IMR-90 (cell line): ENCODE measurements around the gene RASGRP3. TPM values are rescaled to one million over a fixed set of nuclear protein-coding genes. Genes with fewer than 3 reads are reported as not detected.

Source experiments
- ATAC-seq: fragments of 200-7000 bp; cut with Tn5 transposase; 2 replicates; pipeline ENCODE4 v1.9.1; 2020; ENCODE audit warnings: low read depth, mild to moderate bottlenecking, moderate library complexity
- BruUV-seq: library from RNA; stranded (reverse); fragments of 400-500 nt; replicated peaks from 2 replicates; lab custom pipeline; 2021; lab: Mats Ljungman, UMichigan
- CTCF ChIA-PET: fragments of 300-600 bp; formaldehyde crosslinking; extraction: SDS; loops from one replicate; lab custom pipeline; 2021; ENCODE audit warnings: antibody characterized with exemption; lab: Yijun Ruan, JAX
- POLR2A ChIA-PET: fragments of 300-600 bp; sonication (Branson Sonifier 250); formaldehyde crosslinking; loops from one replicate; lab custom pipeline; 2022; ENCODE audit warnings: antibody characterized with exemption; ENCODE audit not compliant: unreplicated experiment; lab: Charles Lee
- DNase-seq: peaks from one replicate; pipeline ENCODE4 v3.0.0; 2013
- H2AFZ ChIP-seq: replicated peaks from 2 replicates; pipeline ENCODE3; 2013; ENCODE audit warnings: low read length, mild to moderate bottlenecking; ENCODE audit not compliant: poor library complexity
- H2AK5ac ChIP-seq: 2 replicates; pipeline ENCODE4 v1.6.1; 2013; ENCODE audit warnings: low read depth, low read length, inconsistent platforms
- H2AK9ac ChIP-seq: replicated peaks from 2 replicates; pipeline ENCODE3; 2013; ENCODE audit warnings: mild to moderate bottlenecking, low read depth, low read length, moderate library complexity; ENCODE audit not compliant: poor library complexity
- H2BK120ac ChIP-seq: 2 replicates; pipeline ENCODE4 v1.6.1; 2013; ENCODE audit warnings: low read depth, low read length, inconsistent platforms
- H2BK15ac ChIP-seq: 3 replicates; pipeline ENCODE4 v1.6.1; 2013; ENCODE audit warnings: low read depth, low read length, inconsistent platforms
- H2BK20ac ChIP-seq: 2 replicates; pipeline ENCODE4 v1.6.1; 2013; ENCODE audit warnings: low read depth, mild to moderate bottlenecking, inconsistent platforms, low read length, moderate library complexity
- H2BK5ac ChIP-seq: 2 replicates; pipeline ENCODE4 v1.6.1; 2013; ENCODE audit warnings: mild to moderate bottlenecking, low read depth, low read length, inconsistent platforms; ENCODE audit not compliant: poor library complexity, severe bottlenecking
- H3K14ac ChIP-seq: replicated peaks from 2 replicates; pipeline ENCODE4 v1.6.1; 2013; ENCODE audit warnings: low read depth, low read length, inconsistent platforms
- H3K18ac ChIP-seq: 2 replicates; pipeline ENCODE4 v1.6.1; 2013; ENCODE audit warnings: low read depth, low read length, control low read depth
- H3K23ac ChIP-seq: 2 replicates; pipeline ENCODE4 v1.6.1; 2013; ENCODE audit warnings: low read depth, low read length, inconsistent platforms
- H3K27ac ChIP-seq: 2 replicates; pipeline ENCODE4 v1.5.1; 2013; ENCODE audit warnings: mild to moderate bottlenecking, control low read depth, low read length; ENCODE audit not compliant: insufficient read depth
- H3K27me3 ChIP-seq: 2 replicates; pipeline ENCODE4 v1.6.1; 2013; ENCODE audit warnings: low read length; ENCODE audit not compliant: control insufficient read depth, insufficient read depth
- H3K36me3 ChIP-seq: 2 replicates; pipeline ENCODE4 v1.6.1; 2013; ENCODE audit warnings: low read length, mixed read lengths; ENCODE audit not compliant: control insufficient read depth, insufficient read depth
- H3K4ac ChIP-seq: 2 replicates; pipeline ENCODE4 v1.6.1; 2013; ENCODE audit warnings: low read depth, low read length, inconsistent platforms
- H3K4me1 ChIP-seq: 2 replicates; pipeline ENCODE4 v1.6.1; 2013; ENCODE audit warnings: low read length, mixed read lengths; ENCODE audit not compliant: control insufficient read depth, insufficient read depth
- H3K4me2 ChIP-seq: 2 replicates; pipeline ENCODE4 v1.6.1; 2013; ENCODE audit warnings: low read depth, mild to moderate bottlenecking, control low read depth, low read length, moderate library complexity
- H3K4me3 ChIP-seq: 2 replicates; pipeline ENCODE4 v1.5.1; 2013; ENCODE audit warnings: low read depth, mild to moderate bottlenecking, control low read depth, low read length, moderate library complexity; ENCODE audit not compliant: insufficient read depth
- H3K56ac ChIP-seq: 2 replicates; pipeline ENCODE4 v1.6.1; 2013; ENCODE audit warnings: low read length, inconsistent platforms; ENCODE audit not compliant: insufficient read depth; ENCODE audit errors: extremely low read depth
- H3K79me1 ChIP-seq, 2 experiments: 2 replicates each; pipeline ENCODE4 v1.6.1; 2013; ENCODE audit warnings: low read length in 2 of 2, inconsistent platforms in 1 of 2, low read depth in 1 of 2
- H3K9ac ChIP-seq: 2 replicates; pipeline ENCODE4 v1.6.1; 2013; ENCODE audit warnings: low read depth, low read length, control low read depth
- H3K9me1 ChIP-seq: 2 replicates; pipeline ENCODE4 v1.6.1; 2013; ENCODE audit warnings: low read length, inconsistent platforms; ENCODE audit not compliant: insufficient read depth
- H3K9me3 ChIP-seq: 2 replicates; pipeline ENCODE4 v1.6.1; 2013; ENCODE audit warnings: low read length; ENCODE audit not compliant: control insufficient read depth, insufficient read depth
- H4K20me1 ChIP-seq: 2 replicates; pipeline ENCODE4 v1.6.1; 2013; ENCODE audit warnings: low read length, inconsistent platforms; ENCODE audit not compliant: insufficient read depth
- H4K5ac ChIP-seq: 2 replicates; pipeline ENCODE4 v1.6.1; 2013; ENCODE audit warnings: mild to moderate bottlenecking, low read depth, low read length, control low read depth
- H4K8ac ChIP-seq, 2 experiments: 2 replicates each; pipeline ENCODE4 v1.6.1; 2013; ENCODE audit warnings: low read depth in 2 of 2, low read length in 2 of 2, control low read depth in 1 of 2, inconsistent platforms in 1 of 2
- H4K91ac ChIP-seq: 2 replicates; pipeline ENCODE4 v1.6.1; 2013; ENCODE audit warnings: low read depth, low read length, inconsistent platforms; ENCODE audit not compliant: insufficient read depth
- BHLHE40 ChIP-seq: fragments of 150-350 bp; IDR thresholded peaks from 2 replicates; pipeline ENCODE4 v1.6.1; 2016; ENCODE audit warnings: mild to moderate bottlenecking, low read depth, low read length
- CEBPB ChIP-seq: IDR thresholded peaks from 2 replicates; pipeline ENCODE4 v1.6.1; 2012; ENCODE audit warnings: low read depth, low read length, improper control_type of control experiment
- CTCF ChIP-seq: conservative IDR thresholded peaks from 2 replicates; pipeline ENCODE4 v1.5.1; 2012; ENCODE audit warnings: mild to moderate bottlenecking, low read depth, low read length, improper control_type of control experiment
- ELK1 ChIP-seq: fragments of 150-350 bp; IDR thresholded peaks from 2 replicates; pipeline ENCODE4 v1.6.1; 2016; ENCODE audit warnings: low read depth, mild to moderate bottlenecking, low read length, moderate library complexity, borderline replicate concordance
- FOS ChIP-seq: fragments of 150-350 bp; IDR thresholded peaks from 2 replicates; pipeline ENCODE4 v1.6.1; 2016; ENCODE audit warnings: low read depth, low read length
- MXI1 ChIP-seq: IDR thresholded peaks from 2 replicates; pipeline ENCODE4 v1.6.1; 2012; ENCODE audit warnings: low read depth, mild to moderate bottlenecking, low read length, moderate library complexity, borderline replicate concordance
- RAD21 ChIP-seq: IDR thresholded peaks from 2 replicates; pipeline ENCODE4 v1.6.1; 2012; ENCODE audit warnings: low read length, improper control_type of control experiment
- RFX5 ChIP-seq: IDR thresholded peaks from 2 replicates; pipeline ENCODE4 v1.8.0; 2012; ENCODE audit warnings: low read depth, mild to moderate bottlenecking, low read length, moderate library complexity
- SMC3 ChIP-seq: fragments of 150-350 bp; IDR thresholded peaks from 2 replicates; pipeline ENCODE4 v1.6.1; 2016; ENCODE audit warnings: low read depth, mild to moderate bottlenecking, antibody characterized with exemption, low read length, moderate library complexity
- WGBS, 2 experiments: methylation state at CpG; one replicate each; pipeline versions ENCODE4 v1.1.5 to v1.1.7; 2013; ENCODE audit warnings: missing lambda C conversion rate in 2 of 2; ENCODE audit not compliant: insufficient read length in 1 of 2; ENCODE audit errors: extremely low coverage in 2 of 2; 5-methylcytosine and 5-hydroxymethylcytosine counted together
- dilution Hi-C: fragments of 300-500 bp; cut with HindIII; formaldehyde crosslinking; loops from one replicate; pipeline ENCODE4 v1.14.3; 2018; ENCODE audit warnings: low sequenced_read_pairs; ENCODE audit not compliant: unreplicated experiment
- in situ Hi-C: fragments of 300-500 bp; cut with MboI; formaldehyde crosslinking; loops from 3 replicates; pipeline ENCODE4 v1.14.3; 2019; ENCODE audit warnings: low sequenced_read_pairs, inconsistent platforms, mixed read lengths
- intact Hi-C: fragments of 100-400 bp; cut with micrococcal nuclease; formaldehyde crosslinking; loops from 2 replicates; pipeline ENCODE4 v1.10.0; 2022
- polyA plus RNA-seq, 3 experiments: library from polyadenylated mRNA; depleted of rRNA; stranded (reverse); fragments of >200 nt; gene quantifications; 2 replicates each; pipeline ENCODE4 v1.2.3, GENCODE V29; 2012; ENCODE audit warnings: low replicate concordance in 1 of 3
- total RNA-seq: library from RNA; depleted of rRNA; stranded (reverse); fragments of >200 nt; gene quantifications from 2 replicates; pipeline ENCODE4 v1.2.3, GENCODE V29; 2012

Gene RASGRP3
- total and polyA plus RNA-seq, 2 of the 4 experiments (the other 2 are of a cell fraction) = 1.7 to 3.0 TPM

DNA sequence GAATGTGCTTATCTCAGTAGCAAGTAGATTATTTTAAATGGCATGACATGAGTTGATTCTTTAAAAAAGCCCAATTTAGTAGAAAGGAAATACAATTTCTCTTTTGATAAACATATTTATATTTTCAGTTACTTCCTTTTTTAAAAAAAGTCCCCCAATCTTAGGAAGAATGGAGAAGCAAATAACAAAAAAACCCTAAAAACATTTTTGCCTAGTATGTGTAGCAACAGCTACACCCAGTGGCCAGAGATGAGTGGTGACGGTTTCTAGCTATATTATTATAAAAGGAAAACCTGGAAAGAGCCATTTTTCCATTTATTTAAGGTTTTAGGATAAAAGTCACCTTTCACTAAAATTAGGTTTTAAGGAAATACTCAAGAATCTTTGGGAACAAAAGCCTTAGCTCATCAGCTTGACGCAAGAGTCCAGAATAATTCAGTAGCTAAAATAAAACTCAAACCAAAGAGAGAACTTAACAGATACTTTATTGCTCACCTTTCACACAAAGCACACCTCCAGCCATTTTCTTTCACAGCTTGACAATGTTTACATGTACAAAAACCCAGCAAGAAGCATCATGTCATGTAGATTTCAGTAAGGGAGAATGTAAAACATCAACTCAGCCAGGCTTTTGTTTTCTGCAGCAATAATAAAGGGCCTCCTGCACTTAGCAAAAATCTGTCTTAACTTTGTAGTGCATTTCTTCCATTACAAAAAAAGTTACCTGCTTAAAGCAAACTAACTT, 106.9 kb downstream of the RASGRP3 start:
- H3K56ac ChIP-seq = no peak overlapping the region
- H4K91ac ChIP-seq = peak overlapping the region; percentile 29; the same call in 1 of the 2 replicates
- H2BK120ac ChIP-seq = no peak overlapping the region
- intact Hi-C loops (loop anchor here (1.0 to 10.0 kb wide), 8 partner anchors 107 to 1031 kb away; partner anchors contain the start of gene RASGRP3), dilution Hi-C loops (no loop called here), in situ Hi-C loops (loop anchor here (5.0 kb wide), 1 partner anchor 106 kb away; the partner anchor contains the start of gene RASGRP3)
- H3K9ac ChIP-seq = no peak overlapping the region
- CTCF ChIA-PET = interaction anchor here (0.6 to 1.1 kb wide), 7 partner anchors 108 to 943 kb away, joined by 3 to 8 read pairs (median 5); no protein-coding TSS in a partner anchor
- ATAC-seq (peak; percentile 77), DNase-seq (peak; percentile 52)
- no peak overlapping the region for H3K18ac ChIP-seq
- no TSS peak for BruUV-seq
- no peak overlapping the region for H3K4me2 ChIP-seq
- H2AK9ac ChIP-seq = no peak overlapping the region
- H2AK5ac ChIP-seq = no peak overlapping the region
- H3K27me3 ChIP-seq = no peaks in the 10 kb centered on the region
- H3K9me1 ChIP-seq = peaks cover 2% of the 10 kb centered on the region; the same call in 1 of the 2 replicates
- H2BK5ac ChIP-seq = no peak overlapping the region
- H3K27ac ChIP-seq = no peak overlapping the region
- no peak overlapping the region for H2BK20ac ChIP-seq
- H3K36me3 ChIP-seq = peaks cover 22% of the 10 kb centered on the region
- H3K4ac ChIP-seq = no peak overlapping the region
- no peak overlapping the region for H3K4me3 ChIP-seq
- H2BK15ac ChIP-seq = 0 out of 3 replicates have a peak overlapping the region, but pooled peaks have one; percentile 23
- no peak overlapping the region for H2AFZ ChIP-seq
- H3K4me1 ChIP-seq = peaks cover 2% of the 10 kb centered on the region; the same call in 1 of the 2 replicates
- no peaks in the 10 kb centered on the region for H3K9me3 ChIP-seq
- no peak overlapping the region for H4K5ac ChIP-seq
- WGBS, 2 experiments = no CpG with 5 or more reads among the region's 2 CpGs
- H3K14ac ChIP-seq = no peak overlapping the region
- TF ChIP-seq RAD21 (peak; percentile 87), FOS (no peak), CTCF (peak; percentile 83), SMC3 (peak; percentile 87), CEBPB (no peak), RFX5 (no peak), ELK1 (no peak), BHLHE40 (no peak), MXI1 (no peak)
- no peak overlapping the region for H3K23ac ChIP-seq
- peaks cover 11 to 22% of the 10 kb centered on the region in 2 experiments for H3K79me1 ChIP-seq
- H4K20me1 ChIP-seq = 0 out of 2 replicates have a peak, but pooled peaks cover 4% of the 10 kb centered on the region
- POLR2A ChIA-PET = interaction anchor here (0.6 to 0.7 kb wide), 2 partner anchors 9 to 12 kb away, joined by 3 to 4 read pairs; no protein-coding TSS in a partner anchor
- no peak overlapping the region for H4K8ac ChIP-seq
